Mucosa of descending colon (tissue), 3 donors: ENCODE measurements around the gene TAPBP. TPM values are rescaled to one million over a fixed set of nuclear protein-coding genes. Genes with fewer than 3 reads are reported as not detected.

Experiments
- ATAC-seq: fragments of 200-7000 bp; cut with Tn5 transposase; one replicate; pipeline ENCODE4 v1.9.1; 2020; ENCODE audit warnings: mild to moderate bottlenecking, moderate library complexity
- DNase-seq, 3 donors: peaks; one replicate each; pipeline ENCODE4 v3.0.0-alpha.2; 2020
- H3K36me3 ChIP-seq: fragments of 200-600 bp; one replicate; pipeline ENCODE4 v1.8.0; 2021; ENCODE audit warnings: low read depth, mild to moderate bottlenecking
- H3K4me1 ChIP-seq: fragments of 200-600 bp; one replicate; pipeline ENCODE4 v1.8.0; 2021; ENCODE audit warnings: low read depth, mild to moderate bottlenecking
- H3K4me3 ChIP-seq: fragments of 200-600 bp; one replicate; pipeline ENCODE4 v1.8.0; 2021; ENCODE audit warnings: mild to moderate bottlenecking
- H3K9me3 ChIP-seq: fragments of 200-600 bp; one replicate; pipeline ENCODE4 v1.8.0; 2021; ENCODE audit warnings: mild to moderate bottlenecking
- CTCF ChIP-seq: fragments of 200-600 bp; IDR thresholded peaks from one replicate; pipeline ENCODE4 v1.8.0; 2022; ENCODE audit warnings: antibody characterized with exemption, mild to moderate bottlenecking
- intact Hi-C, 2 donors: fragments of 100-400 bp; cut with DNase I in 1 of 2; cut with micrococcal nuclease in 1 of 2; formaldehyde crosslinking; loops; one replicate each; pipeline versions ENCODE4 v1.11.0 to v1.11.1; 2022; cut with DNase I, micrococcal nuclease
- total RNA-seq, 3 donors: library from RNA; stranded (reverse); fragmentation: NEBNext Ultra II Directional in 2 of 3; extraction: Animal tissue kit (Norgen Biotek cat#: 25700) in 2 of 3; gene quantifications; one replicate each; pipeline versions ENCODE4 v1.2.1 to v1.2.4, GENCODE V29; 2021 to 2023
- donor health status: DM: no; HTN: no; CAD: no; lungs with moderate emphysema.
- donor health status: DM: no; HTN: no; CAD: no.
- donor health status: DM: no; HTN: yes; CAD: no.

Gene TAPBP
- total RNA-seq, 3 donors from 2014 or later: 179 to 321 (median 258) TPM

- DNase-seq (peak in 1 of 3 donors; percentile 41), ATAC-seq (no peak)
- Histone ChIP-seq H3K4me1 (peaks cover 17% of the 10 kb centered on the region), H3K4me3 (no peak overlapping the region), H3K9me3 (no peaks in the 10 kb centered on the region), H3K36me3 (no peaks in the 10 kb centered on the region)
- intact Hi-C loops: no loop called here
- TF ChIP-seq CTCF: no peak
Observed at GRCh38 chr6:33296797-33297405, 17.0 kb downstream of the TAPBP start.

- Histone ChIP-seq H3K36me3 (no peaks in the 10 kb centered on the region), H3K4me3 (no peak overlapping the region), H3K9me3 (no peaks in the 10 kb centered on the region), H3K4me1 (peaks cover 19% of the 10 kb centered on the region)
- ATAC-seq (no peak), DNase-seq (peak in 1 of 3 donors; percentile 33)
- intact Hi-C loops: no loop called here
- TF ChIP-seq CTCF: no peak
Observed at GRCh38 chr6:33295621-33296369, 18.1 kb downstream of the TAPBP start.

GRCh38 chr6:33294086-33294823 lies 19.6 kb downstream of the TAPBP start:
- Histone ChIP-seq H3K36me3 (no peaks in the 10 kb centered on the region), H3K4me3 (no peak overlapping the region), H3K4me1 (peaks cover 19% of the 10 kb centered on the region), H3K9me3 (no peaks in the 10 kb centered on the region)
- DNase-seq: no peak
- ATAC-seq: no peak
- no peak for TF ChIP-seq CTCF
- intact Hi-C loops: no loop called here

- ATAC-seq (no peak), DNase-seq (no peak)
- Histone ChIP-seq H3K9me3 (no peaks in the 10 kb centered on the region), H3K4me1 (peaks cover 21% of the 10 kb centered on the region), H3K4me3 (no peak overlapping the region), H3K36me3 (no peaks in the 10 kb centered on the region)
- intact Hi-C loops: no loop called here
- TF ChIP-seq CTCF: no peak
Observed at GRCh38 chr6:33292996-33293682, 20.7 kb downstream of the TAPBP start.

GRCh38 chr6:33290459-33290858 lies 23.4 kb downstream of the TAPBP start:
- H3K4me1 ChIP-seq: peaks cover 18% of the 10 kb centered on the region
- no peak for TF ChIP-seq CTCF
- no peak overlapping the region for H3K4me3 ChIP-seq
- intact Hi-C loops: no loop called here
- H3K9me3 ChIP-seq: no peaks in the 10 kb centered on the region
- ATAC-seq: no peak
- DNase-seq: no peak
- no peaks in the 10 kb centered on the region for H3K36me3 ChIP-seq
